Thoracic aorta (tissue), 2 donors: ENCODE measurements around the gene CRACR2A. TPM values are rescaled to one million over a fixed set of nuclear protein-coding genes. Genes with fewer than 3 reads are reported as not detected.

Experiments used
- ATAC-seq: fragments of 150-250 bp; one replicate; pipeline ENCODE4 v1.8.0; 2017; ENCODE audit warnings: low read depth; ENCODE audit not compliant: insufficient number of reproducible peaks, low FRiP score
- DNase-seq: peaks from one replicate; pipeline ENCODE4 v3.0.0-alpha.2; 2020; ENCODE audit warnings: low spot score
- H3K27ac ChIP-seq, 2 donors: fragments of 200-600 bp; sonication (generic); 1 replicate in 1 of 2; 2 replicates in 1 of 2; pipeline ENCODE4 v1.5.1; 2016; ENCODE audit warnings: mild to moderate bottlenecking in 2 of 2, moderate library complexity in 2 of 2
- H3K27me3 ChIP-seq: fragments of 200-600 bp; sonication (generic); replicated peaks from 2 replicates; pipeline ENCODE4 v1.6.0; 2016; ENCODE audit warnings: mild to moderate bottlenecking; ENCODE audit not compliant: insufficient read depth
- H3K36me3 ChIP-seq: fragments of 200-600 bp; sonication (generic); one replicate; pipeline ENCODE4 v1.5.1; 2016
- H3K4me1 ChIP-seq, 2 donors: fragments of 200-600 bp; sonication (generic); 1 replicate in 1 of 2; 2 replicates in 1 of 2; pipeline versions ENCODE4 v1.5.1 to v1.6.0; 2016; ENCODE audit warnings: low read depth in 2 of 2, mild to moderate bottlenecking in 1 of 2; ENCODE audit not compliant: control insufficient read depth in 1 of 2
- H3K4me3 ChIP-seq: fragments of 200-600 bp; sonication (generic); 2 replicates; pipeline ENCODE4 v1.5.1; 2016; ENCODE audit warnings: mild to moderate bottlenecking
- H3K9me3 ChIP-seq: fragments of 200-600 bp; sonication (generic); 2 replicates; pipeline ENCODE4 v1.5.1; 2016
- total RNA-seq, 2 donors: library from RNA; depleted of rRNA; stranded (reverse); fragments of >200 nt; gene quantifications; one replicate each; pipeline versions ENCODE4 v1.1.0 to v1.2.3, GENCODE V29; 2016
- TF ChIP-seq, protein P1 (sequence below): fragments of 200-600 bp; sonication (generic); IDR thresholded peaks from one replicate; pipeline ENCODE4 v1.5.1; 2019; ENCODE audit warnings: antibody characterized with exemption

The CRACR2A gene
- total RNA-seq, 2 donors from 2014 or later, result 2.2 to 2.7 TPM

DNA sequence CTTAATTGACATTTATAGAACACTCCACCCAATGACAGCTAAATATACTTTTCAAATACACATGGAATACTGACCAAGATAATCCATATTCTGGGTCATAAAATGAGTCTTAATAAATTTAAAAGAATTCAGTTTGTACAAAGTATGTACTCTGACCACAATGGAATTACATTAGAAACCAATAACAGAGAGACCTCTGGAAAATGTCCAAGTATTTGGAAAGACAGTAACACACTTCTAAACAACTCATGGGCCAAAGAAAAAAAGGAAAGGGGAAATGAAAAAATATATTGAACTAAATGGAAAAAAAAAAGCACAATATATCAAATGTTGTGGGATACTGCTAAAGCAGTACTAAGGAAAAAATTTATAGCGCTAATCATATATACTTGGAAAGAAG, 52.0 kb downstream of the CRACR2A start:
- H3K4me3 ChIP-seq, result no peak overlapping the region
- TF ChIP-seq, protein P1, sequence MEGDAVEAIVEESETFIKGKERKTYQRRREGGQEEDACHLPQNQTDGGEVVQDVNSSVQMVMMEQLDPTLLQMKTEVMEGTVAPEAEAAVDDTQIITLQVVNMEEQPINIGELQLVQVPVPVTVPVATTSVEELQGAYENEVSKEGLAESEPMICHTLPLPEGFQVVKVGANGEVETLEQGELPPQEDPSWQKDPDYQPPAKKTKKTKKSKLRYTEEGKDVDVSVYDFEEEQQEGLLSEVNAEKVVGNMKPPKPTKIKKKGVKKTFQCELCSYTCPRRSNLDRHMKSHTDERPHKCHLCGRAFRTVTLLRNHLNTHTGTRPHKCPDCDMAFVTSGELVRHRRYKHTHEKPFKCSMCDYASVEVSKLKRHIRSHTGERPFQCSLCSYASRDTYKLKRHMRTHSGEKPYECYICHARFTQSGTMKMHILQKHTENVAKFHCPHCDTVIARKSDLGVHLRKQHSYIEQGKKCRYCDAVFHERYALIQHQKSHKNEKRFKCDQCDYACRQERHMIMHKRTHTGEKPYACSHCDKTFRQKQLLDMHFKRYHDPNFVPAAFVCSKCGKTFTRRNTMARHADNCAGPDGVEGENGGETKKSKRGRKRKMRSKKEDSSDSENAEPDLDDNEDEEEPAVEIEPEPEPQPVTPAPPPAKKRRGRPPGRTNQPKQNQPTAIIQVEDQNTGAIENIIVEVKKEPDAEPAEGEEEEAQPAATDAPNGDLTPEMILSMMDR, result no peak
- no peak for ATAC-seq
- no peaks in the 10 kb centered on the region for H3K9me3 ChIP-seq
- H3K27ac ChIP-seq, result no peak overlapping the region
- H3K27me3 ChIP-seq, result no peaks in the 10 kb centered on the region
- no peak for DNase-seq
- no peaks in the 10 kb centered on the region for H3K36me3 ChIP-seq
- peaks cover 0 to 2% of the 10 kb centered on the region in 2 donors for H3K4me1 ChIP-seq

- TF ChIP-seq, protein P1, result no peak
- Histone ChIP-seq H3K9me3 (no peaks in the 10 kb centered on the region), H3K4me1 (no peaks in the 10 kb centered on the region), H3K27me3 (no peaks in the 10 kb centered on the region), H3K27ac (no peak overlapping the region), H3K36me3 (no peaks in the 10 kb centered on the region), H3K4me3 (no peak overlapping the region)
- DNase-seq (no peak), ATAC-seq (no peak)
Observed at GRCh38 chr12:3698218-3698974, 54.5 kb downstream of the CRACR2A start.

GRCh38 chr12:3697311-3697870, 55.5 kb downstream of the CRACR2A start:
- Histone ChIP-seq H3K27me3 (no peaks in the 10 kb centered on the region), H3K9me3 (no peaks in the 10 kb centered on the region), H3K4me3 (no peak overlapping the region), H3K4me1 (no peaks in the 10 kb centered on the region), H3K36me3 (no peaks in the 10 kb centered on the region), H3K27ac (no peak overlapping the region)
- ATAC-seq (no peak), DNase-seq (no peak)
- TF ChIP-seq, protein P1, result no peak

DNA sequence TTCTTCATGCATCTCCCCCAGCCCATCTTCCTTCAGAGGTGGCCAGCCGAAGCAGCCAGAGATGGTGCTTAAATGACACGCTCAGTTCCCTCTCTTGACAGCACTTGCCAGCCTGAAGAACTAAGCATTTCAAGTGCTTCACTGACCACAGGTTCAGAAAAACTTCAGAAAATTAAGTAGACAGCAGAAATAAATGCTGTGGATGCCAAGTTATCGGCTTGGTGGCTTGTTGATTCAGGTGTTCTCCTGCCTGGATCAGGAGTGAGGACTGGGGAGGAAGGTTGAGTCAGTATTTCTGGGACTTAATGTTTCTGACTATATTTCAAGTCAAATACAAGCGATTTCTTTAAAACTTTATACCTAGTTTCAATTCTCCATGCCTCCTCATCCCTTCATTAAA, 58.2 kb downstream of the CRACR2A start:
- DNase-seq, result no peak
- Histone ChIP-seq H3K9me3 (no peaks in the 10 kb centered on the region), H3K4me1 (no peaks in the 10 kb centered on the region), H3K27ac (no peak overlapping the region), H3K36me3 (no peaks in the 10 kb centered on the region), H3K27me3 (no peaks in the 10 kb centered on the region), H3K4me3 (no peak overlapping the region)
- TF ChIP-seq, protein P1, result no peak
- ATAC-seq, result no peak

GRCh38 chr12:3692616-3693365, 60.1 kb downstream of the CRACR2A start:
- Histone ChIP-seq H3K4me3 (no peak overlapping the region), H3K27ac (no peak overlapping the region), H3K36me3 (no peaks in the 10 kb centered on the region), H3K9me3 (no peaks in the 10 kb centered on the region), H3K27me3 (no peaks in the 10 kb centered on the region), H3K4me1 (no peaks in the 10 kb centered on the region)
- TF ChIP-seq, protein P1, result no peak
- no peak for ATAC-seq
- DNase-seq, result no peak
